Smooth muscle cell of the brain vasculature (primary cell): ENCODE results near the gene PAWR.
"Not testable (repeated sequence)": the region's sequence is repeated elsewhere in the genome, so short reads cannot be mapped to it uniquely, and the experiment has no call there.

ENCODE experiments used
- DNase-seq: peaks from one replicate; pipeline ENCODE4 v3.0.0-alpha.2; 2012; ENCODE audit warnings: low read depth, low spot score

Gene PAWR

GRCh38 chr12:79591988-79592387 is 98.8 kb downstream of the PAWR start:
- no peak for DNase-seq

- DNase-seq = no peak
Measured at GRCh38 chr12:79590751-79591150, 100.0 kb downstream of the PAWR start.

- no peak for DNase-seq
Measured at GRCh38 chr12:79587368-79587767, 103.4 kb downstream of the PAWR start.

GRCh38 chr12:79585147-79585546 is 105.6 kb downstream of the PAWR start:
- DNase-seq = no peak

GRCh38 chr12:79573820-79574219 is 116.9 kb downstream of the PAWR start:
- no peak for DNase-seq

GRCh38 chr12:79569679-79570078 is 121.1 kb downstream of the PAWR start:
- no peak for DNase-seq

GRCh38 chr12:79567175-79567563 is 123.6 kb downstream of the PAWR start:
- DNase-seq = no peak

- no peak for DNase-seq
Measured at GRCh38 chr12:79566452-79567174, 124.2 kb downstream of the PAWR start.

- not testable (repeated sequence) for DNase-seq
Measured at GRCh38 chr12:79564727-79565350, 125.9 kb downstream of the PAWR start.

GRCh38 chr12:79563021-79563740 is 127.6 kb downstream of the PAWR start:
- no peak for DNase-seq

- no peak for DNase-seq
Measured at GRCh38 chr12:79561401-79562132, 129.2 kb downstream of the PAWR start.

GRCh38 chr12:79560225-79560889 is 130.4 kb downstream of the PAWR start:
- DNase-seq = no peak

GRCh38 chr12:79559591-79559990 is 131.2 kb downstream of the PAWR start:
- DNase-seq = no peak

GRCh38 chr12:79558924-79559469 is 131.8 kb downstream of the PAWR start:
- no peak for DNase-seq

- DNase-seq = no peak
Measured at GRCh38 chr12:79557690-79558315, 133.0 kb downstream of the PAWR start.

- no peak for DNase-seq
Measured at GRCh38 chr12:79555028-79555925, 135.5 kb downstream of the PAWR start.

GRCh38 chr12:79553863-79554574 is 136.7 kb downstream of the PAWR start:
- no peak for DNase-seq

GRCh38 chr12:79552192-79552591 is 138.6 kb downstream of the PAWR start:
- no peak for DNase-seq
